NCI-H1930 (cell line): ENCODE measurements around the gene DISP3.

Source experiments
- DNase-seq, 2 experiments: peaks; one replicate each; lab custom pipeline; 2025; lab: John Stamatoyannopoulos, UW

The DISP3 gene

DNA sequence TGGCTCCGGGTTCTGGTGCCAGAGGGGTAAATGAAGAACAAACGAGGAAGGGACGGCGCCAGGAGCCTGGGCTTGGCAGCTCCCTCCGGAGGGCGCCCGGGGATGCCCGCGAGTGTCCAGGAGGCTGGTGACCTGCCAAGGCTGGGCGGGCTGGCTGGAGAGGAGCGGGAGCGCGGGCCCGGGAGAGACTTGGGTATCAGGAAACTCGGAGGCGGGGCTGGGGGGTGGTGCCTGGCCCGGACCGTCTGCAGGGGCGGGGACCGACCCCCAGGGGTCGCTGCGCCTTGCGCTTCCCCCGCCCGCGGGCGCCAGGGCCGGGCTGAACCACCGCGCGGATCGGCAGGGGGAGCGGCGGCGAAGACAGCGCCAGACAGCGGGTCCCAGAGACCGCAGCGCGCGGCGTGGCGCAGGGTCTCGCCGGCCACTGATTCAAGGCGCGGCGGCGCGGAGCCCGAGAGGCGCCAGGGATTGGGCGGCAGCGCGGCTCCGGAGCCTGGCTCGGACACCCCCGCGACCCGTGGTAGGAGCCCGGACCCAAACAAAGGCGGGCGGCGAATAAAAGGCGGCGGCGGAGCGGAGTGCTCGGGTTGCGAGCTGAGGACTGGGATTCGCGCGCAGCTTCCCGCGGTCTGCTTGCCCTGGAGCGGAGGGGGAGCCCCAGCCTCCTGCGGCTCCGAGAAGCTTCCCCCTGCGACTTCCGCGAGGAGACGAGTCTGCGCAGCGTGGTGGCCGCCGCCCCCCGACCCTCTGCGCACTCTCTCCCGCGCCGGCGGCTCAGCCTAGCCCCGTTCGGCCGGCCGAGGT is at the start of gene DISP3:
TSS of gene DISP3 (plus strand) at position 585 of the 804 bp plus-strand sequence. CDS start 21,838 bp downstream, outside the sequence.
- peak; percentile 85 to 91 for DNase-seq

GRCh38 chr1:11429226-11429625 is 49.7 kb upstream of the DISP3 start:
- DNase-seq, result no peak

GRCh38 chr1:11429935-11430334 is 49.0 kb upstream of the DISP3 start:
- no peak for DNase-seq

- DNase-seq, result no peak
These were observed 46.9 kb upstream of the DISP3 start for GRCh38 chr1:11431941-11432507.

GRCh38 chr1:11432526-11432925 is 46.4 kb upstream of the DISP3 start:
- no peak for DNase-seq

- no peak for DNase-seq
These were observed 44.5 kb upstream of the DISP3 start for GRCh38 chr1:11434501-11434900.

- DNase-seq, result no peak
These were observed 44.0 kb upstream of the DISP3 start for GRCh38 chr1:11434926-11435325.

DNA sequence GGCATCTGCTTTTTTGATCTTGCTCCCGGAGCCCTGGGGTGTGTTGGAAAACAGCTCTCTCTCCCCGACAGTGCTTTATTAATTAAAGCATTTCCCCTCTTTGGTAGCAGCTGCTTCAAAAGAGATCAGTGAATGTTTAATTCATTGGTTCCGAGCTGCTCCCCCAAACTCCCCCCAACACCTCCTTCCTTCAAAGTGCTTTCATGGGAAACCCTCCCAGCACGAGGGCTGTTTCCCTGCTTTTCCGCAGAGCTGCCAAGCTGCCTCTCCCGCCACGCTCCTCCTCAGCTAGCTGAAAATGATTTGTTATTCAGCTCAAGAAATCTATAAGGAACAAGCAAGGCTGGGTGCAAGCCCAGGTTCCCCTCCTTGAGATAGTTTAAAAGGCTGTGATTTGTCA is 40.0 kb upstream of the DISP3 start:
- DNase-seq, result no peak

GRCh38 chr1:11441211-11441952 is 37.6 kb upstream of the DISP3 start:
- DNase-seq, result no peak

DNA sequence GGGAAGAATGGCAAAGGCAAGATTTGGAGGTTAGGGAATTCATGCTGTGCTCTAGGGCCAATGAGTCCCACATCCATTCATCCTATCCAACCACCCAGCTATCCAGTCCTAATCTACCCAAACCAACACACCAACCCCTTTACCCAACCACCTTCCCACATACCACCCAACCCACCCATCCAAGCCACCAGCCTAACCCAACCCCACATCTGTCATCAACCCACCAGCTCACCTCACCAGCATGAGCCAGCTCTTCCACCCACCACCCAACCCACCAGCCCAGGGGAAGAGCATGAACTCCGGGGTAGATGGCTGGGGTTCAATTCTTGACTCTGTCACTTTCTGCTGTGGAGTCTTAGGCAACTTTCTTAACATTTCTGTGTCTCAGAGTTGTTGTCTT is 35.9 kb upstream of the DISP3 start:
- no peak for DNase-seq

DNA sequence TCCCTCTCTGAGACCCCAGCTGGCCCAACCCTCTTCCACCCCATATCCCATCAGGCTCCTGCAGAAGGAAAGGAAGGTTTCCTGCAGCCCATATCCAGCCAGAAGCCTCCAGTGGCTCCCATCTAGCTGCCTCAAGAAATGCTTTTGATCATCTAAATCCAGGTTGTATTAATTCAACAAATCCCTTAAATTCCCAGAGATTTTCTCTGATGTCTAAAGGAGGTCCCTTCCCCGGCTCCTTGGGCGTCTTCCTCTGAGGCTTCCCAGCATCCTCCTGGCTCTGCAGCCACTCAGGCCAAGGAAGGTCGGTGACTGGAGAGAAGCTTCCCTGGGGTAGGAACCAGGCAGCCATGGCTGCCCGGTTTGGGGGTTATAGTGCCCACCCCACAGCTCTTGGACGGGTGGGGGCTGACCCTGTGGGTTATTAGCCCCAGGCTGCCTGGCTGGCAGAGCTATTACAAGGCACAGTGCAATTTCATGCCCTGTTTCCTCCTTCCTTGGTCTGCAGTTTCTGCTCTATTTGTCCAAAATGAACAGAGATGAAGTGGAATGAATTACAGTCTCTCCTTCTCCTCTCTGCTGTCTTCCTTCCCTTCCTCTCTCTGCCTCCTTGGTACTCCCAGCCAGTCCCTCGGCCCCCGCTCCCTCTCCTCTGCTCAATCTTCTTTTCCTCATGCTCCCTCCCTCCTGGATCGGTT is 34.8 kb upstream of the DISP3 start:
- no peak for DNase-seq

- DNase-seq, result no peak
These were observed 34.0 kb upstream of the DISP3 start for GRCh38 chr1:11444907-11445306.

DNA sequence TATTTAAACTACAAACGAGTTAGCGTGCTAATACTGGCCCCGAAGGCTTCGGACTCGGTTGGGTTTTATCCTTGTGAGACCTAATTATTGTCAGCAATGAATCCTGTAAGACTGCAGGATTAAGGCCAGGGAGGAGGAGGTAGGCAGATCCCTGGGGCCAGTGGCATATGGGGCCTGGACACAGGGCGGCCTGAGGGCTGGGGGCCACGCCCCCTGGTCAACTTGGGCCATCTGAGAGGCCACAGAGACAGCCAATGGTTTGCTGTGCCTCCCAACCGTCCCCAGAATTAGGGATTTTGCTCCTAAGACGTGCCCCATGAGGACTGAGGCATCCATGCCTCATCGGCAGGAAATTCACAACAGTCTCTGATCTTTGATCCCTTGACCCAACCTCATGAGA is 31.1 kb upstream of the DISP3 start:
- DNase-seq, result no peak

DNA sequence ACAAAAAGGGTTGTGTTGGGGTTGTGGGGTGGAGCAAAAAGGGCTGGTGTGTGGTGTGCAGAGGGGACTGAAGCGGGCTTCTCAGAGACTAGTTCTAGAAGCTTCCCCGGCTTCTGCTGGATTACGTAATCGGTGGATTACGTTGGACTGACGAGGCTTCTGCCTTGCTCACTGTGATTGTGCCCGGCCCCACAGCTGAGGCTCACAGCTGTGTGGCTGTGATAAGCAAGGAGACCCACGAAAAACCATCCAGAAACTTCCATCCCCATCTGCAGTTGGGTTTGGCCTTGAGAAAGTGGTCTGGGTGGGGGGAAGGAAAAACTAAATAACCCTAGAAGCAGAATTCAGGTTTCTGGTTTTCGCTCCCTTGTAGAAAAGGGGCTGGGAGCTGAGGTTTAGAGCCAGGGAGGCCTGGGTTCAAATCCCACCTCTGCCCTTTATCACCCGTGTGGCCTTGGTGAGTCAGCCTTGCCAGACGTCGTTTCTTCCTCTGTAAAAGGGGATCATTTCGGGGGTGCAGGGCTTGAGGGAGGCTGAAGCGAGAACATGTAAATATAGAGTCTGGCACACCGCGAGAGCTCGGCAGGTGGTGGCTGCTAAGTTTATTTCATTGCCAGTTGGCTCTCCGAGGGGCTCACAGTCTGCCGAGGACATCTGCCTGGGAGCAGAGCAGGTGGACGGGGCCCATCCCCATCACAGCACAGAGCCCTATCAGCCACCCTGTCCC is 30.4 kb upstream of the DISP3 start:
- no peak for DNase-seq

- DNase-seq, result no peak
These were observed 29.9 kb upstream of the DISP3 start for GRCh38 chr1:11449100-11449403.

GRCh38 chr1:11450310-11450709 is 28.6 kb upstream of the DISP3 start:
- no peak for DNase-seq

GRCh38 chr1:11453742-11454491 is 25.0 kb upstream of the DISP3 start:
- no peak for DNase-seq

GRCh38 chr1:11455967-11456570 is 22.9 kb upstream of the DISP3 start:
- no peak for DNase-seq

- no peak for DNase-seq
These were observed 22.0 kb upstream of the DISP3 start for GRCh38 chr1:11456965-11457364.

DNA sequence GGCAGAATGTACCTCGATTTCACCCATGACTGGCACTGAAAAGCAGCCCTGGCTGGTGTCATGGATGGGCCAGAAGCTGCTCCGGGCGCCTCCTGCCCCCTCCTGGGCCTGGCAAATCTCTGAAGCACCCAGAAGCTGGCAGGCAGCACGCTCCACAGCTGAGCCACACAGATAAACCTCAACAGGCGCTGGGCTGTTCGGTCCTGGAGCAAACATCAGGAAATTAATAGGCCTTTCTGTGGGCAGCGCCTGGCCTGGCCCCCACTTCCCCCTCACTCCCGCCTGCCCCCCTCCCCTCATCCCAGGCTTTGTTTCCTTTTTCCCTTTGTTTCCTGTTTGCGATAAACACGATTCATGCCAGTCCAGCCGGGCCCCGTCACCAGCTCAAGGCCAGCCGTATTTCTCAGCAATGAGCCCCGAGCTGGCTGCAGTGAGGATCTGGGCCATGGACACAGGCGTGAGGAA is 20.1 kb upstream of the DISP3 start:
- no peak for DNase-seq
